PC-9 (cell line): Measurements from ENCODE around the gene KIAA1328.
"Not testable (repeated sequence)": the region's sequence is repeated elsewhere in the genome, so short reads cannot be mapped to it uniquely, and the experiment has no call there.

Experiments used
- CTCF ChIP-seq: fragments of 200-600 bp; sonication (generic); conservative IDR thresholded peaks from 2 replicates; pipeline ENCODE4 v1.6.1; 2017; ENCODE audit warnings: mixed run types, antibody characterized with exemption, mild to moderate bottlenecking, moderate library complexity
- EZH2 ChIP-seq: fragments of 200-600 bp; sonication (generic); IDR thresholded peaks from 2 replicates; pipeline ENCODE4 v1.8.0; 2017; ENCODE audit warnings: antibody characterized with exemption, low read depth

- TF ChIP-seq CTCF, EZH2: not testable (repeated sequence)
These were observed 12.8 kb upstream of the KIAA1328 start for GRCh38 chr18:36816096-36816495.
